Stimulated activated CD4-positive, alpha-beta T cell treated with anti-CD3 and anti-CD28 coated beads, Interleukin-12 subunit alpha, Interleukin-12 subunit beta, amount 100 ng/mL, for 24 hours (primary cell): ENCODE data around the gene ALDH1A1.
"Not testable (repeated sequence)": the region's sequence is repeated elsewhere in the genome, so short reads cannot be mapped to it uniquely, and the experiment has no call there.

Experiments used
- DNase-seq, 2 experiments: peaks; one replicate each; pipeline ENCODE4 v3.0.0-alpha.2; 2020; ENCODE audit warnings: low read depth in 2 of 2

ALDH1A1 gene

DNA sequence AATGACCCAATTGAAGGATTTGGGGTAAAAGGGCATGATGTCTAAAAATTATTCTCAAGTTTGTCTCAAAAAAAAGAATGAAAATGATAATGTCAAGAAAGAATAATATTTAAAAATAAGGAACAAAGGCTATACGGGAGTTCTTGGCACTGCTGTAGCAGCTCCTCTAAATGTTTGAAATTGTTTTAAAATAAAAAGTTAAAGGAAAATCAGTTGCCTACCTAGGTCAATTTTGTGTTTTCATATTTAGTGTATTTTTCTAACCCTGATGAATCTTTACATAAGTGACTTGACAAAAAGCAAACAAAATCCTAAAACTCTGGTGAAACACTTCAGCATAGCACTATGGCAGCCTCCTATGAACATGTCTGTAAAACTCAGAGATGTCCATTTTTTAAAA, 56.4 kb downstream of the ALDH1A1 start:
- no peak for DNase-seq

DNA sequence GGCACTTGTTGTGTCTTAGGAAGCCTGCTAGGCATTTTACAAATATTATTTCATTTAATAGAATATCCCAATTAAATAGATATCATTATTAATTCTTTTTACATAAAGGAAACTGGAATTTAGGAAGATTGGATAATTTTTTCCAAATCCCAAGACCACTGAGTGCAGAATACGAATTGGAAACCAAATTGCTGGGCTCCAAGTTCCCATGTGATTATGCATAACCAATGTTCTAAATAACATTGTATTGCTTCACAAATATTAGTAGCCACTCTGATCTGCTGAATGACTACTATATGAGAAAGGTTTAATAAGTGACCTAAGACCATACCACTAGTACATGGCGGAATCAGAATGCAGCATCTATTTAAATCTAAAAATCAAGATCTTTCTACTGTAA, 57.7 kb downstream of the ALDH1A1 start:
- DNase-seq, result no peak

DNA sequence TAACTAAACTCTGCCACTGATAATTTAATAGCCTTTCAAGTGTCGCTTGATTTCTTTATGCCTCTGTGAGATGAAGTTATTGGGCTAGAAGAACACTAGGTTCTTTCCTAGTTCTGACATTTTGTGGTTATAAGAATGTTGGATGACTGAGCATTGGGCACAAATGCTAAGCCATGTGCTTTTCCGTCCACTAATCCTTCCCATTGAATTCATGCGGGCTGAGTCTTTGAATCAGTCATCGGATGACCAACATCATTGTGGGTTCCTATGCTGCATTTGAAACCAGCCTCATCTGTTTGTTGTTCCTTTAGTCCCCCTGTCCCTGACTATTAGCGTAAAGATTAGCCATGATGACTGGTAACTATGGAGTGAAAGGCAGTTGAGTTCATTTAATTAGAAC, 58.5 kb downstream of the ALDH1A1 start:
- no peak for DNase-seq

DNA sequence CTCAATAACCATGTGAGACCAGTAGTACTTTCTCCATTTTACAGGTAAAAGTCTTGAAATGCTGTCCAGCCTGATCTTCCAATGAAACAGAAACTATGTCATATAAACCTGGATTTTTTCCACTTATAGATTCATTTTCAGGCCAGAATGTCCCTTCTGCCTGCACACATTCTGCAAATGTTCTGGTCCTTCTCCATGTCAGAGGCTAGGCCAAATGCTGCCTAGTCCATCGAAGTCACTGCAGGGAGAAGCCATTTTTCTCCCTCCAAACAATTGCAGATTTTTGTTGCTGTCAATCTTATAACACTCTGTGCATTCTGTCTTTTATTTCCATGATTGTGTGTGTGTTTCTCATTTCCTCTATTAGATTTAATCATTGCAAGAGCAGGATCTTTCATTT, 59.4 kb downstream of the ALDH1A1 start:
- DNase-seq, result no peak

DNA sequence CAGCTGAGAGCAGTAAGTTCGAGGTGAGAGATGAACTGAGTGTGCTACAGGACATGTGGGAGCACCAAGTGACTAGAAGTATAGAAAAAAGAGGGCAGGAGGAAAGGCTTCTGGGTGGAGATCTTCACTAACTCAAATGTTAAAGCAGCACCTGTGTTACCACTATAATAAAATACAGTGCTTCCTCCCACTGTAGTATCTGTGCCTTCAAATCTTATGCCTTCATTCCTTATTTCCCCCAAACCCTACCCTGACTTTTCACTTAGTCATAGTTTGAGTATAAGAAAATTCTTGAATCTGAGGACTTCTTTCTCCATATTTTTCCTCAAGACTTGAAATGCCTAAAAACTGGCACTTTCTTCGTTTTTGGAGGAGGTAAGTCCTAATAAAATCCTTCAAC, 61.8 kb downstream of the ALDH1A1 start:
- no peak for DNase-seq

DNA sequence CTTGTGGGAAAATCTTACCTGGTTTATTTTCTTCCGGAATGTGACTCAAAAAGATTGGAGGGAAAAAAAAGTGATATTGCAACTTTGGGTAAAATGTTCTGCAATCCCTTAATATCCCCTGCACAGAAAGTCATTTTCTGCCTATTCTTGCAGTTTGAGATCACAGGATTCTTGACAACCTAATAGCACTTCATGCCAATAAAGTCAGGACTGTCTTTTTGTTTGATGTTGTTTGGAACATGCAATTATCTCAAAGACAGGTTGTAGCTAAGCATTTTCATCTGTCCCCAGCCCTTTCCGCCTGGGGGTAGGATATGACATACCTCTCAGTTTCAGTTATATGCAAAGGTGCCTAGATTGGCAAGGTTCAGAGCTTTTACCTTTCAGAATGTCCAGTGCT, 63.9 kb downstream of the ALDH1A1 start:
- no peak for DNase-seq

DNA sequence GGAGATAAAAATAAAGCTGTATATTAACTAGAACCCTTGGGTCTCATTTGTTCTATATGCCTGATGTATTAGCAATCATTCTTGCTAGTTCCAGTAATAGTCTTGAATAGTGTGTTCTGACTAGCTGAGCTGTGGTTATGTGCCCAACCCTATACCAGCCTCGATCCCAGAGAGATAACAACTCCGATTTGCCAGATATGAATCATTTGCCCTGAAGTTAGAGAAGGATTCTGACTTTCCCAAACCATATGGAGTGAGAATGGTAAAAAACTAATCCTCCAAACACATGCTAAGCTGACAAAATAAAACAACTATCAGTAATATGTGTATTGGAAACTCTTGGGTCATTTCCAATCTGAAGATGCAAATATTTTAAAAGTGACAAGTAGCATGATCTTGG, 64.8 kb downstream of the ALDH1A1 start:
- no peak for DNase-seq

DNA sequence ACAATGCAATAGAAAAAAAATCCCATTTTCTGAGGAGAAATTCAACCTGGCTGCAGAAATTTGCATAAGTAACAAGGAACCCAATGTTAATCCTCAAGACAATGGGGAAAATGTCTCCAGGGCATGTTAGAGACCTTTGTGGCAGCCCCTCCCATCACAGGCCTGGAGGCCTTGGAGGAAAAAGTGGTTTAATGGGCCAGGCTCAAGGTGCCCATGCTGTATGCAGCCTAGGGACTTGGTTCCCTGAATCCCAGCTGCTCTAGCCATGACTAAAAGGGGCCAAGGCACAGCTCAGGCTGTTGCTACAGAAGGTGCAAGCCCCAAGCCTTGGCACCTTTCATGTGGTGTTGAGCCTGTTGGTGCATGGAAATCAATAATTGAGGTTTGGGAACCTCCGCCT, 66.5 kb downstream of the ALDH1A1 start:
- no peak for DNase-seq

DNA sequence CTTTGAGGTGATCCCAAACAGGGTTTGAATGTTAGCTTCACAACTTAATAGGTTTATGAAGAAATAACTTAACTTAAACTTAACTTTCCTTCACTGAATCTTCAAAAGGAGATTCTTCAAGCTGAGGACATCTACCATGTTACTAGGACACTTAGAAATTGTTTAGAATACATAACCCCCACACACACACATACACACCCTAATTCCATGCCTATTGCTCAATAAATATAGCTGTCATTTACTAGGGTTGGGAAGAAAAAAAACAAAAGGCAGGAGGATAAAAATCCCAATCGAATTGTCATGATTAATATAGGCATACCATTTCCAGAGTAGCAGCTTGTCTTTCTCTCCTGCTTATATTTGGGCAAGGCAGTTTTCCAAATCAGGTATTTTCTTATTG, 68.3 kb downstream of the ALDH1A1 start:
- no peak for DNase-seq

DNA sequence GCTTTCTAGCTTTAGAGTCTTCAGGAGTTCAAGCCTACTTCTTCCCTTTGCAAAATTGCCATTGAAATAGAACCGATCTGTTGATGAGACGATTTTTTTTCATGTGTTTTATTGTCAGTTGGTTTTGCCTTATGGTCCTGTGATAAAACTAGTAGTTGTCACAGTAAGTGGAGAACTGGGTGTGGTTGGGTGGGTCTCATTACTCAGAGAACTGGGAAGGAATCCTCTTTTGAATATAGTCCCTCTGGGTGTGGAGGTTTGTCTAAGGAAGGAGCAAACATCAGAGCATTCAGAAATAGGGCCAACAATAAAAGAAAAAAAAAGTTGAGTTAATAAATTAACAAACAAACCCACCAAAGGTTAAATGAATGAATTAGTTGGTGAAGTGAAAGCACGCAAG, 69.0 kb downstream of the ALDH1A1 start:
- DNase-seq, result no peak

DNA sequence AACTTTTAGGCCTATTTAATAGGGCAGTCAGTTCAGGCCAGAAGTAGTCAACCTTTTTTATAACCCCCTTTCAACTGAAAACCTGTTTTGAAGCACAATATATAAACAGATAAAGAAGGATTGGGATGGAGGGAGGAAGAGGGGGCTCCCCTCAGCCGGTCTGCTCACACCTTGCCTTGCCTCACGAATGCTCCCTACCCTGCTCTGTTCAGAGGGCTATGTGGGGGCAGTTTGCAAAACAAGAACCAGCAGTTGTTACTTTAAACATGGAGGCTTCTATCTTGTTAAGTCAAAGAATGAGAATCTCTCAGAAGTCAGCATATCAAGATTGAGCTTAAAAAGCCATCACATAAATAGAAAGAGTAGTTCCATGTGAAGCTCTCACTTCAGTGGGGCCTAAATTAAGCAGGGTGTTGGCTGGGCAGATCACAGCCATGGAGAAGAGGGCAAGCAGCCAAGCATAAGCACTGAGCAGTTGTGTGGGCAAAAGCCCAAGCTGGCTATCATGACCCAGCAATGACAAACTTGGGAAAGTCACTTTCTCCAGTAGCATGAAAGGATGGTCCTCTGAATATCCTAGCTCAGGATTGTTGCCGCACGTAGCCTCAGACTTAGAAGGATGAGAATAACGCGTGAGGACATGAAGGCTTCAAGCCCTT, 70.6 kb downstream of the ALDH1A1 start:
- DNase-seq, result no peak

DNA sequence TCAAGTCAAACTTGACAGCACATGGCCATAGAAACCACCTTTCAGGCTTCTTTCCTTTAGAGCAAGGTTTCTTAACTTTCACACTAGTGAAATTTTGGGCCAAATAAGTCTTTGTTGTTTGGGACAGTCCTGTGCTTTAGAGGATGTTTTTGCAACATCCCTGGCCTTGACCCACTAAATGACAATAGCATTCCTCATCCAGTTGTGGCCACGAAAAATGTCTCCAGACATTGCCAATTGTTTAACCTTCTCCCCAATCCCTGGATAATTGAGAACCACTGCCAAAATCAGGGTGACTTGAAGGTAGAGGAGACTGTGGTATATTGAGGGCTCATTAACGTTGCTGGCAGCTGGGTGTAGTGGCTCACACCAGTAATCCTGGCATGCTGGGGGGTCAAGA, 72.0 kb downstream of the ALDH1A1 start:
- no peak for DNase-seq

DNA sequence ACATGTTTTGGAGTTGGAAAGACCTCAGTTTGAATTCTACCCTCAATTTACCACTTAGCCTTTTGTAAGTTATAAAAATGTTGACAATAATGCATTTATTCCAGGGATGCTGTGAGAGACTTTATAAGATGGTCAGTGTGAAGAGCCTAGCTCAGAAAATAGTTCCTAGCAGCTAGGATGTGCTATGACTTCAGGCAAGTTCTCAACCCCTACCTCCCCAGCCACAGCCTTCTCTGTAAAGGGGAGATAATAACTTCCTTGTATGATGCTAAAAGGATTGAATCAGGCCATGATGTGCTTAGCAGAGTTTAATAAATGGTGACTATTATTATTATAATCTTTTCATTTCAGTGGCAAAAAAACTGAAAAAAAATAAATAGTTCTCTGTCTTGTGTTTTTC, 77.6 kb downstream of the ALDH1A1 start:
- no peak for DNase-seq

DNA sequence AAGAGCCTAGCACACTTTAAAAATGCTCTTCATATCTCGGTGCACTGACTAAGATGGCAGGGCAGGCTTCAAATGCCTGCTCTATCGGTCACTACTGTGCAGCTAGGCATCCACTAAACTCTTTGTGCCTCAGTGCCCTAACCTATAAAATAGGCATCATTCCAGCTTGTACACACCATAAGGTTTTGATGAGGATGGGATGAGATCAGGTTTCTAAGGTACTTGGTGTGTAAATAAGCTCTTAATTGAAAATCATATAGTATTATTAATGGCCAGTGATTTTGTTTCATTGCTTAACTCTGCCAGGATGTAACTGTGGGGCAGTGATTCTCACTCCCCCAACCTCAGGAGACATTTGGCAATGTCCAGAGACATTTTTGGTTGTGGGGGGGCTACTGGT, 78.5 kb downstream of the ALDH1A1 start:
- no peak for DNase-seq

DNA sequence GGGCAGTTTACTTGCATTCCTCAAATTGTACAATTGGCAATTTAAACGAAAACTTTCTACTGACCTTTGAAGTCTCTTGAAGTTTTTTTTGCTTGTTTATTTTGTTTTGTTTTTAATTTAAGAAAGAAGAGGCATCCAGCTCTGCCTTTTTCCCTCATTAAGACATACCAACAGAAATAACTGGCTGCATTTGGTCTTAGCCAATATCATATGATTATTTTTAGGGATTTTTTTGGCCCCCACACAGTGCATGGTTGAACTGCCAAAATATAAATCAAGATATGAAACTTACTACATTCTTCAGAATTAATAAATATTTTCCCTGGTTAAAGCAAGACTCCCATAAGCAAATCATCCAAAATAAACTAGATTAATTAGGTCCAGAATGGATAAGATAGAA, 79.4 kb downstream of the ALDH1A1 start:
- DNase-seq, result no peak

DNA sequence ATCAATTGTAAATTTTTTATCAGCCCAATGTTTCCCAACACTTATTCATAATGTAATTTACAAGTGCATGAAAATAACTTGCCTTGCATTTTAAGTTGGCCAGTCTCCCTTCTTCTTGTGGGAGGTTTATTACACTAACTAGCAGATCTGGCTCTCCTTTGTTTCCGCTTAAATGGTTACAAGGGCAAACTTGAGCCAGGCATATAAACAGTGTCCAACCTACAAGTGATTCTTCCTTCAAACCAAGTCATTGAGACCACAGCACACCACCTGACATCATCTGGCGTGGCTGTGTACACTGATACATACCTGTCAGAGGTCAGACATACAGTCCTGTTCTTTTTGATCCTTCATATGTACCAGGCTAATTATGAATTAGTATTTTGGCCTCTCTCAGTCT, 80.1 kb downstream of the ALDH1A1 start:
- DNase-seq, result no peak

DNA sequence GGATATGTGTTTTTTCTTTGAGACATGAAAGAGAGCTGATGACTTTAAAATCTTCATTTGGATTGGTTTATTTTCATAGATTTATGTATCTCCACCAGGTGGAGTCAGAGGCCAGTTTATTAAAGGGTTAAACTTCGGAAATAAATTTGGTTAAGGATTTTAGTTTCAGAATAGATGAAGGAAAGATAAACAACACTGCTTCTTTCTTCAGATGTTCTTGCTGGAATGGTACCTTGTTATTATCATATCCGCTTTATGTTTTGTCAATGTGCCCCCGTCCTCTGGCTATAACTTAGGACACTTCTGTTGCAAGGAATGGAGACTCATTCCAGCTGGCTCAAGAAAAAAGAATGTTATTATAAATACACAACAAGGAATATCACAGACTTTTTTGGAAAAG, 81.2 kb downstream of the ALDH1A1 start:
- DNase-seq, result no peak

DNA sequence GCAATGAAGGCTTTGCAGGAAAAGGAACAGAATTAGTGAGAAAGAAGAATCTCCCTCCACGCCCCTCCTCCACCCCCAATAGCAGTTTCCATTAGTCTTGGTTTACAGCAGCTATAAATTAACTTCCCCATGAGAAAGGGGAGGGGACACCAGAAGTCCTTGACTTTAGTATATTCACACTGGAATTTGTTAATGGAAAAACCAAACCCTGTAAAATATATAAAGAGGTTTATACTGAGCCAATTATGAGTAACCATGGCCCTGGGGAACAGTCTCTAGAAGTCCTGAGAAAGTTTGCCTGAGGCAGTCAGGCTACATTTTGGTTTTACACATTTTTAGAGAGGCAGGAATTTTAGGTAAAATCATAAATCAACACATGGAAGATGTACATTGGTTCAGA, 88.5 kb downstream of the ALDH1A1 start:
- DNase-seq, result no peak

DNA sequence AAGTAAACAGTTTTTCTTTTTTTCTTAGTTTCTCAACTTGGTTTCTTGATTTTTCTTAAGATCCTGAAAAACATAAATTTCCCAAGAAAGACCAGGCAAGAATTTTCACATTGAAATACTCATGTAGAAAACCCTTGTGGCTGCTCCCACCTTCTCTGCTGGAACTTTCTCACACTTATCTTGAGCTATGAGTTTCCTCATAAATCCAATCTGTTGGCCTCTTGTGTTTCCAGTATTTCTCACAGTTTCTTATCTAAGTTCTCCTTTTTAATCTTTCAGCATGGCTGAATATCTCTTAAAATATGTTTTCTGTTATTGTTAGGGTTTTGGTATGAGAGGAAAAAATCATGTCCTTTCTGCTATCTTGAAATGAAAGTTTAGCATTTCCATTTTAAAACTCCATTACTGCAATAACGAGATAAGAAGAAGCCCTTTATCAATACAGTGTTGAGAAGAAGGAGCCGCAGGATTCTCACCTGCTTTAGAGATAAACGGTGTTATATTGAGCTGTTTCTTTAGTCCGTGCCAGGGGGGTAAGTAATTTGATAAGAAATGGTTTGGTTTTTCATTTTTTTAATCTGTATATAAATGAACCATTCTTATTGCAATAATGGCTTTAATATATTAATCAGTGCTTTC, 89.3 kb downstream of the ALDH1A1 start:
- no peak for DNase-seq

DNA sequence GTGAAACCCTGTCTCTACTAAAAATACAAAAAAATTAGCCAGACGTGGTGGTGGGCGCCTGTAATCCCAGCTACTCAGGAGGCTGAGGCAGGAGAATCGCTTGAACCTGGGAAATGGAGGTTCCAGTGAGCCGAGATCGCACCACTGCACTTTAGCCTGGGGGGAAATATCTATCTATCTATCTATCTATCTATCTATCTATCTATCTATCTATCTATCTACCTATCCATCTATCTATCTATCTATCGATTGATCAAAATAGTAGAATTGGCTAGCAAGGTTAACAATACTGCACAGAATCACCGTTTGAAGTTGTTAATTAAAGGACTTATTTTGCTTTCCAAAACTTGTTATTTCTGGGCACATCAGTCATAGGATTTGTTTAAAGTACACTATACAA, 90.1 kb downstream of the ALDH1A1 start:
- DNase-seq, result not testable (repeated sequence)

DNA sequence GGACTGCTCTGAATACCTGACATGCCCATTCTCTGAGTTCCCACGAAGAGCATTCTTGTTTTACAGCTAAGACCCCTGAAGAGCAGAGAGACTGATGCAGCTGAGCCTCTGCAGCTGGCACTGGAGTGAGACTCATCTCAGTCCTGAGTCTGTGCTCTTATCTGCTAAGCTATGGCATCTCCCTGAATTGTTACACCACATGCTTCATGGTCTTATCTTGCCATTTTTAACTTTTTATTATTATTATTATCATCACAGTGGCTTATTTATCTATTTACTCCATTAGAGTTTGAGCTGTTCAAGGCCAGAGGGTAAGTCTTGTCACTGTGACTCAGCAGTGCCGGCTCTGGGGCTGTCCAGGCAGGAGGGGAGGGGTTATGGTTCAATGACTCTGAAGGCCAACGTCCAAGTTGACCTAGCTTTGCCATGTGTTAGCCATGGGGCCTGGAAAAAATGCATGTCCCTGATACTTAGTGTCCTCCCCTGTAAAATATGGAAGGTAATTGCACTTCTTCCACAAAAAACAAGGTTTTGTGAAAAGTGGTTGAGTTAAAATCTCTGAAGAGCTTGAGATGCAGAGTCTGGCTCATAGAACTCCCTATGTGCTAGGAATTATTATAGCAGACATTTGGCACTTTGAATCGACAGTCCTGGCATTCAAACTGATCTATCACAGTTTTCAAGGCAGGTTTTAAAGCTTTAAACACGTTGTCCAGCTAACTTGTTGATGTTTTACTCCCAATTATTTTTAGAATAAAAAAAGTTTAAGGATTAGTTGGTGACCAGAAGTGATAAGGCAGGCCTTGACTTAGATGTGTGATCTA, 94.6 kb downstream of the ALDH1A1 start:
- DNase-seq, result no peak

DNA sequence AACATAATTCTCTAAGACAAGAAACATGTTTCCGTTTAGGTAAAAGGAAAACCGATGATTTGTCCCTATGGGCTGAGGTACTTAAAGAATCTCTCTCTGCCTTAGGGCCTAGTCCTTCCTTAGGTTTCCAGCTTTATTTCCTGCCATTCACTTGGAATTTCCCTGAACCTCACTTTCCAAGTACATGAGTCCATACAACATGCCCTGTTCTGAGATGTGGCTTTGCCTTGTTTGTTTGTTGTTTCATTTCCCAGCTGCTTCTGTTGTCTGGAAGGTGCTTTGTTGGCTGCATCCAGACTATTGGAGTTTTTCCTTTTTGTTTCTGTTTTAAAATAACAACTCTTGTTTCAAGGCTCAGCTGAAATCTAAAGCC, 95.2 kb downstream of the ALDH1A1 start:
- DNase-seq, result no peak

DNA sequence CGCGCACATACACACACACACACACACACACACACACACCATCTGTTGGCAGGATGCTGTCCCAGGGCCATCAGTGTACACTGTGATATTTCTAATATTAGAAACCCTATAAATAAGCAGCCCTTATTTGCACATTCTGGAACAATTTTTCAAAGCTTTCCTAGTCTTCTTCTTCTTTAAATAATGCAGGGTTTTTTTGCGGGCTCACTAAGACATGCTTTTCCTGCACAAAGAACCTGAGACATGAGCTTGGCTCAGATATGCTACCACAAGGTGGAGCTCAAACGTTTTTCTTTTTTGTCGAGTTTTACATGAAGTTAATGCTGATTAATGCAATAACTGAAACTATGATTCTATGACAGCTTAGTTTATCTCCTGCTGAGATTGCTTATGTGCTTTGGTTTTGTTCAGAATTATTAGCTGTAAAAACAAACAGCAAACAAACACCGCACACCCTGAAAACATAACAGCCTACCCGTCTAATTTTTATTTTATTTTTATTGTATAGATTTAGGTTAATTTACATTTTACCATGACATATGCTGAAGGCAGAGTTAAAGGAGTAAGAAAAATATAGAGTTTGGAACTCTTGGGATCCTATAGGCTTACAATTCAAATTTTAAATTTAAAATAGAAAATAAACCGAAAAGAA, 95.8 kb downstream of the ALDH1A1 start:
- DNase-seq, result no peak
